OCI-LY3 (cell line): ENCODE data around the gene RBM42.
A peak's percentile ranks its signal among the peaks of the same experiment; 100 is the strongest.

Source experiments
- H2AFZ ChIP-seq: fragments of 200-600, 300-600 bp; shearing (Covaris generic); 2 replicates; pipeline ENCODE4 v1.6.0; 2014; ENCODE audit warnings: antibody characterized with exemption, low read depth, low read length
- H3K27ac ChIP-seq: fragments of 200-600, 300-600 bp; sonication (generic); 2 replicates; pipeline ENCODE4 v1.5.1; 2014; ENCODE audit warnings: mild to moderate bottlenecking, low read length, moderate library complexity, mixed read lengths
- H3K27me3 ChIP-seq: fragments of 200-600, 300-600 bp; sonication (generic); 2 replicates; pipeline ENCODE4 v1.6.1; 2014; ENCODE audit warnings: low read depth, low read length, mixed read lengths
- H3K36me3 ChIP-seq: fragments of 200-600, 300-600 bp; sonication (generic); replicated peaks from 2 replicates; pipeline ENCODE3; 2014; ENCODE audit warnings: low read depth, low read length, mixed read lengths
- H3K4me1 ChIP-seq: fragments of 300-600, 200-600 bp; sonication (generic); 2 replicates; pipeline ENCODE4 v1.6.1; 2014; ENCODE audit warnings: low read length, mixed read lengths
- H3K4me2 ChIP-seq: fragments of 200-600, 300-600 bp; sonication (generic); 2 replicates; pipeline ENCODE4 v1.6.1; 2014; ENCODE audit warnings: low read length, mixed read lengths
- H3K4me3 ChIP-seq: fragments of 300-600, 200-600 bp; sonication (generic); 2 replicates; pipeline ENCODE4 v1.5.1; 2014; ENCODE audit warnings: antibody characterized with exemption, mild to moderate bottlenecking, low read length, moderate library complexity
- H3K79me2 ChIP-seq: fragments of 300-600, 200-600 bp; shearing (Covaris generic); 2 replicates; pipeline ENCODE4 v1.6.1; 2014; ENCODE audit warnings: mild to moderate bottlenecking, low read length, mixed read lengths
- H3K9ac ChIP-seq: fragments of 300-600, 200-600 bp; shearing (Covaris generic); 2 replicates; pipeline ENCODE4 v1.6.0; 2014; ENCODE audit warnings: mild to moderate bottlenecking, low read length, moderate library complexity
- H3K9me3 ChIP-seq: fragments of 200-600, 300-600 bp; shearing (Covaris generic); 2 replicates; pipeline ENCODE4 v1.6.1; 2014; ENCODE audit warnings: low read length, mixed read lengths; ENCODE audit not compliant: insufficient read depth
- H4K20me1 ChIP-seq: fragments of 200-600, 300-600 bp; sonication (generic); 2 replicates; pipeline ENCODE4 v1.6.1; 2016; ENCODE audit warnings: low read length, mixed read lengths; ENCODE audit not compliant: insufficient read depth
- EZH2phosphoT487 ChIP-seq: fragments of 200-600 bp; shearing (Covaris generic); IDR thresholded peaks from 2 replicates; pipeline ENCODE4 v1.6.1; 2018; ENCODE audit warnings: antibody characterized with exemption, mixed run types, low read depth
- TF ChIP-seq, protein P1 (sequence below): fragments of 200-600, 300-600 bp; sonication (generic); IDR thresholded peaks from 2 replicates; pipeline ENCODE4 v1.5.1; 2014; ENCODE audit warnings: antibody characterized with exemption, low read length, low read depth

RBM42 gene

GRCh38 chr19:35629332-35629633, 447 bp downstream of the RBM42 start:
- peak overlapping the region; percentile 96 for H3K4me2 ChIP-seq
- H3K27me3 ChIP-seq: no peaks in the 10 kb centered on the region
- peak overlapping the region; percentile 88 for H3K4me3 ChIP-seq
- peak overlapping the region; percentile 33; the same call in 1 of the 2 replicates for H2AFZ ChIP-seq
- no peaks in the 10 kb centered on the region for H3K9me3 ChIP-seq
- H3K79me2 ChIP-seq: peaks cover 9% of the 10 kb centered on the region
- peaks cover 30% of the 10 kb centered on the region for H3K36me3 ChIP-seq
- H3K27ac ChIP-seq: peak overlapping the region; percentile 38
- peak overlapping the region; percentile 84 for H3K9ac ChIP-seq
- TF ChIP-seq, protein P1, sequence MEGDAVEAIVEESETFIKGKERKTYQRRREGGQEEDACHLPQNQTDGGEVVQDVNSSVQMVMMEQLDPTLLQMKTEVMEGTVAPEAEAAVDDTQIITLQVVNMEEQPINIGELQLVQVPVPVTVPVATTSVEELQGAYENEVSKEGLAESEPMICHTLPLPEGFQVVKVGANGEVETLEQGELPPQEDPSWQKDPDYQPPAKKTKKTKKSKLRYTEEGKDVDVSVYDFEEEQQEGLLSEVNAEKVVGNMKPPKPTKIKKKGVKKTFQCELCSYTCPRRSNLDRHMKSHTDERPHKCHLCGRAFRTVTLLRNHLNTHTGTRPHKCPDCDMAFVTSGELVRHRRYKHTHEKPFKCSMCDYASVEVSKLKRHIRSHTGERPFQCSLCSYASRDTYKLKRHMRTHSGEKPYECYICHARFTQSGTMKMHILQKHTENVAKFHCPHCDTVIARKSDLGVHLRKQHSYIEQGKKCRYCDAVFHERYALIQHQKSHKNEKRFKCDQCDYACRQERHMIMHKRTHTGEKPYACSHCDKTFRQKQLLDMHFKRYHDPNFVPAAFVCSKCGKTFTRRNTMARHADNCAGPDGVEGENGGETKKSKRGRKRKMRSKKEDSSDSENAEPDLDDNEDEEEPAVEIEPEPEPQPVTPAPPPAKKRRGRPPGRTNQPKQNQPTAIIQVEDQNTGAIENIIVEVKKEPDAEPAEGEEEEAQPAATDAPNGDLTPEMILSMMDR: no peak
- no peak for TF ChIP-seq EZH2phosphoT487
- peaks cover 5% of the 10 kb centered on the region for H3K4me1 ChIP-seq
- H4K20me1 ChIP-seq: no peaks in the 10 kb centered on the region

GRCh38 chr19:35633727-35634440, 5.0 kb downstream of the RBM42 start:
- no peak overlapping the region for H3K4me2 ChIP-seq
- peaks cover 8% of the 10 kb centered on the region for H3K79me2 ChIP-seq
- no peaks in the 10 kb centered on the region for H3K9me3 ChIP-seq
- H3K9ac ChIP-seq: no peak overlapping the region
- H3K4me3 ChIP-seq: no peak overlapping the region
- H3K36me3 ChIP-seq: peaks cover 57% of the 10 kb centered on the region
- no peaks in the 10 kb centered on the region for H4K20me1 ChIP-seq
- no peak for TF ChIP-seq EZH2phosphoT487
- TF ChIP-seq, protein P1: no peak
- H3K27me3 ChIP-seq: no peaks in the 10 kb centered on the region
- H2AFZ ChIP-seq: no peak overlapping the region
- H3K27ac ChIP-seq: no peak overlapping the region
- H3K4me1 ChIP-seq: peaks cover 5% of the 10 kb centered on the region

GRCh38 chr19:35636651-35637050, 7.8 kb downstream of the RBM42 start:
- Histone ChIP-seq H3K4me3 (no peak overlapping the region), H3K27me3 (no peaks in the 10 kb centered on the region), H3K4me2 (no peak overlapping the region), H3K9ac (no peak overlapping the region), H4K20me1 (no peaks in the 10 kb centered on the region), H3K4me1 (peaks cover 4% of the 10 kb centered on the region; the same call in 1 of the 2 replicates), H2AFZ (no peak overlapping the region), H3K36me3 (peaks cover 50% of the 10 kb centered on the region), H3K79me2 (no peaks in the 10 kb centered on the region), H3K27ac (no peak overlapping the region), H3K9me3 (no peaks in the 10 kb centered on the region)
- TF ChIP-seq, protein P1: no peak
- no peak for TF ChIP-seq EZH2phosphoT487

DNA sequence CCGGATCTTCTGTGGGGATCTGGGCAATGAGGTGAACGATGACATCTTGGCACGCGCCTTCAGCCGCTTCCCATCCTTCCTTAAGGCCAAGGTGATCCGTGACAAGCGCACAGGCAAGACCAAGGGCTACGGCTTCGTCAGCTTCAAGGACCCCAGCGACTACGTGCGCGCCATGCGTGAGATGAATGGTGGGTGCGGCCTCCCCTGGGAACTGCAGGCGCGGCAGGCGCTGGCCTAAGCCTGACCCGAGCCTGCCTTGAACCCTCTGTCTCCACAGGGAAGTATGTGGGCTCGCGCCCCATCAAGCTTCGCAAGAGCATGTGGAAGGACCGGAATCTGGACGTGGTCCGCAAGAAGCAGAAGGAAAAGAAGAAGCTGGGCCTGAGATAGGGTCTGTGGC, 8.3 kb downstream of the RBM42 start:
- H3K27ac ChIP-seq: no peak overlapping the region
- peaks cover 8% of the 10 kb centered on the region for H3K4me1 ChIP-seq
- H3K36me3 ChIP-seq: peaks cover 45% of the 10 kb centered on the region
- H3K9ac ChIP-seq: no peak overlapping the region
- no peak overlapping the region for H3K4me3 ChIP-seq
- H3K9me3 ChIP-seq: no peaks in the 10 kb centered on the region
- no peaks in the 10 kb centered on the region for H3K27me3 ChIP-seq
- no peaks in the 10 kb centered on the region for H4K20me1 ChIP-seq
- TF ChIP-seq EZH2phosphoT487: no peak
- TF ChIP-seq, protein P1: no peak
- H3K79me2 ChIP-seq: no peaks in the 10 kb centered on the region
- H3K4me2 ChIP-seq: no peak overlapping the region
- H2AFZ ChIP-seq: no peak overlapping the region
